Measurements from ENCODE around the gene POLR3E.

DNA sequence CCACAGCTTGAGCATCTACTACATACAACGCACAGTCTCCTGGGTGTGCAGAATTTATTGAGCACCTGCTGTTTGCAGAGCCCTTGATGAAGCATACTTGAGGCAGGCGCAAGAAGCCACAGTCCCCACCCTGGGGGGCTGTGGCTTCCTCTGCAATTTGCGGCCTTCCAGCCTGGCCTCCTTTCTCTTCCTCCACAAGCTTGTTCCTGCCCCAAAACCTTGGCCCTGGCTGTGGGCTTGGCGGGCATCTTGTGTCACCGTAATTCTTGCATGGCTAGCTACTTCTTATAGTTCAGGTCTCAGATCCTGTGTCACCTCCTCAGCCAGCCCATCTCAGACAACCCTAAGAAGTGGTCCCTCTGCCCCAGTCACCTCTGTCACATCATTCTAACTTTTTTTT, 43.9 kb upstream of the POLR3E start:
- TF ChIP-seq, protein P1, sequence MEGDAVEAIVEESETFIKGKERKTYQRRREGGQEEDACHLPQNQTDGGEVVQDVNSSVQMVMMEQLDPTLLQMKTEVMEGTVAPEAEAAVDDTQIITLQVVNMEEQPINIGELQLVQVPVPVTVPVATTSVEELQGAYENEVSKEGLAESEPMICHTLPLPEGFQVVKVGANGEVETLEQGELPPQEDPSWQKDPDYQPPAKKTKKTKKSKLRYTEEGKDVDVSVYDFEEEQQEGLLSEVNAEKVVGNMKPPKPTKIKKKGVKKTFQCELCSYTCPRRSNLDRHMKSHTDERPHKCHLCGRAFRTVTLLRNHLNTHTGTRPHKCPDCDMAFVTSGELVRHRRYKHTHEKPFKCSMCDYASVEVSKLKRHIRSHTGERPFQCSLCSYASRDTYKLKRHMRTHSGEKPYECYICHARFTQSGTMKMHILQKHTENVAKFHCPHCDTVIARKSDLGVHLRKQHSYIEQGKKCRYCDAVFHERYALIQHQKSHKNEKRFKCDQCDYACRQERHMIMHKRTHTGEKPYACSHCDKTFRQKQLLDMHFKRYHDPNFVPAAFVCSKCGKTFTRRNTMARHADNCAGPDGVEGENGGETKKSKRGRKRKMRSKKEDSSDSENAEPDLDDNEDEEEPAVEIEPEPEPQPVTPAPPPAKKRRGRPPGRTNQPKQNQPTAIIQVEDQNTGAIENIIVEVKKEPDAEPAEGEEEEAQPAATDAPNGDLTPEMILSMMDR (IDR thresholded peaks at IDR 0.05; ENCODE audit: poor library complexity) = no peak
- TF ChIP-seq EZH2phosphoT487 (IDR thresholded peaks at IDR 0.05; ENCODE audit: low read depth, severe bottlenecking, unreplicated experiment) (no peak), EZH2 (IDR thresholded peaks at IDR 0.05; ENCODE audit: borderline replicate concordance) (no peak)
